Muscle of back (tissue), 13 donors: ENCODE results near the gene RBM47. TPM values are rescaled to one million over a fixed set of nuclear protein-coding genes. Genes with fewer than 3 reads are reported as not detected.
"Not testable (repeated sequence)": the region's sequence is repeated elsewhere in the genome, so short reads cannot be mapped to it uniquely, and the experiment has no call there.

Source experiments
- DNase-seq, 3 donors: peaks; one replicate each; pipeline versions ENCODE4 v3.0.0 to v3.0.0-alpha.2; 2013
- long read RNA-seq, 9 donors: transcript quantifications; one replicate each; lab custom pipeline, GENCODE V29; 2026
- polyA plus RNA-seq, 10 donors: library from polyadenylated mRNA; unstranded; fragments of 120-200 nt; gene quantifications; one replicate each; pipeline ENCODE4 v1.2.1, GENCODE V29; 2013; ENCODE audit not compliant: insufficient read length in 10 of 10

RBM47 gene
- 1 to 10 TPM; 1.0 to 3.0 (median 1.5) TPM for polyA plus RNA-seq
- long read RNA-seq, donor 1, result 0 reads
- long read RNA-seq, donor 2, partial matches to known transcripts, result 0 of 1 reads
- long read RNA-seq, donor 2, other reads (novel, unspliced or antisense), result 0 of 1 reads
- long read RNA-seq, donor 3, result 0 reads
- long read RNA-seq, donor 4, result 0 reads
- long read RNA-seq, donor 5, result 0 reads
- long read RNA-seq, donor 6, result 0 reads
- long read RNA-seq, donor 7, result 0 reads
- long read RNA-seq, donor 8, result 0 reads
- long read RNA-seq, donor 9, result 0 reads

DNA sequence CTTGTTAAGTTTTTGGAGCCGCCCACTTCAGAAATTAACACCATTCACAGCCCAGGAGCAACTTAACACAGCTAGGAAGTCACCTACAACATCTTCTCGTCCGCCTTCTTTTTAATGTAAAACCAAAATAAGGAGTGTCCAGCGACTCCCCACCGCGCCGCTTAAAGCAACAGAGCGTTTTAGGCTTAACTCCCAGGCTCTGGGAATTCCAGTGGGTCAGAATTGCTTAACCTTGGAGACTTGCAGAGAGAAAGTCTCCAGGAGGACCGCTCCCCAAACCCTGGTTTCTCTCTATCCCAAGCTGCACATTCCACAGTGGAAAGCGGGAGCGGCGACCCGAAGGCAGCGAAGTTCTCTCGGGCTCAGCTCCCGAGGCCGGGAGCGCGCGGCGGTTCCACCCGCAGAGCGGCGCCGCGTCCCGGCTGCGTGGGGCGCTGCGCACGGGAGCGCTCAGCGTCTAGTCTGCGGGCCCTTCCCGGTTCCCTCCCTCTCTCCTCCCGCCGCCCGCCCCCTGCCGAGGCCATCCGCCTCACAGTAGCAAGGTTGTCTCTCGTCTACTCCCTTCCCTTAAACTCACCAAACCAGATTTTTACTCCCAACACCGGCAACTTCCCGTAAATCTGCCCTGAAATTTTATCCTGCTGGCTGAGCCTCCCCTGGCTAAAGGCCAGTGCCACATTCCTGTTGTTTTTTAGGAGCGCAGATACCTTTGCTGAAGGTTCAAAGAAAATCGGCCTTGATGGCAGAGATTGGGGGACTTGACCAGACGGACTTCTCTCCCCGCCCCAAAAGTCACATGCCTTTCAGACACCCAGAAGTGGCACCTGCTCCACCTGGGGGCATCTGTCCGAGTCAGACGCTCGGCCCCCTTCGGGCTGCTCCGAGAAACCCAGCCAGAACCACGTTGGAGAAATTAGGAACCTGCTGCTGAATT is at the start of gene RBM47:
RBM47 (minus strand) TSS at position 464 of the 934 bp plus-strand sequence. CDS start 190,971 bp downstream, outside the sequence.
- DNase-seq, result peak in 2 of 3 donors; percentile 55 to 76

DNA sequence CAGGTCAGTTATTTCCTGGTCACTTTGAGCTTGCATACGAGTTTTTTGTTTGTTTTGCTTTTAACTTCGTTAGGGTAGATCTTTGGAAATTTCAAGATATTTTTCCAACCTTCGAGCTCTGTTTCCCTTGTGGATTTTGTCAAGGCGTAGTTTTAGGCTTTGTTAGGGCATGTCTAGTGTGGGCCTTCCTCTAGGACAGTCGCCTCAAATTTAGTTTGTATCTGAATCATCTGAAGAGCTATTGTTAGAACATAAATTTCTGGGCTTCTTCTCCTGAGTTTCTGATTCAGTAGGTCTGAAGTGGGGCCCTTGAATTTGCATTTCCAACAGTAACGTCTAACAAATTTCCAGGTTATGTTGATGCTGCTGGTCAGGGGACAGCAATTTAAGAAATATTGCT is 48.8 kb upstream of the RBM47 start:
- no peak for DNase-seq

DNA sequence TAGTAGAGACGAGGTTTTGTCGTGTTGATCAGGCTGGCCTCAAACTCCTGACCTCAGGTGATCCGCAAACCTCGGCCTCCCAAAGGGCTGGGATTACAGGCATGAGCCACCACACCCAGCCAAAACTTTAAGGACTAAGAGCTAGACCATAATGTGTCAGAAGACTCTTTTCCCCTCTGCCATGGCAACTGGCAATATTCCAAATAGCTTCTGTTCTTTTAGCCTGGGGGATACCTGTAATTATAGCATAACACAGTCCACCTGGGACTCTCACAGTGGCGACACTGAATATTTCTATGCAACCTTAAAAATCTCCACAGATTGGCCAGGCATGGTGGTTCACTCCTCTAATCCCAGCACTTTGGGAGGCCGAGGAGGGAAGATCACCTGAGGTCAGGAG is 45.5 kb upstream of the RBM47 start:
- DNase-seq, result no peak

DNA sequence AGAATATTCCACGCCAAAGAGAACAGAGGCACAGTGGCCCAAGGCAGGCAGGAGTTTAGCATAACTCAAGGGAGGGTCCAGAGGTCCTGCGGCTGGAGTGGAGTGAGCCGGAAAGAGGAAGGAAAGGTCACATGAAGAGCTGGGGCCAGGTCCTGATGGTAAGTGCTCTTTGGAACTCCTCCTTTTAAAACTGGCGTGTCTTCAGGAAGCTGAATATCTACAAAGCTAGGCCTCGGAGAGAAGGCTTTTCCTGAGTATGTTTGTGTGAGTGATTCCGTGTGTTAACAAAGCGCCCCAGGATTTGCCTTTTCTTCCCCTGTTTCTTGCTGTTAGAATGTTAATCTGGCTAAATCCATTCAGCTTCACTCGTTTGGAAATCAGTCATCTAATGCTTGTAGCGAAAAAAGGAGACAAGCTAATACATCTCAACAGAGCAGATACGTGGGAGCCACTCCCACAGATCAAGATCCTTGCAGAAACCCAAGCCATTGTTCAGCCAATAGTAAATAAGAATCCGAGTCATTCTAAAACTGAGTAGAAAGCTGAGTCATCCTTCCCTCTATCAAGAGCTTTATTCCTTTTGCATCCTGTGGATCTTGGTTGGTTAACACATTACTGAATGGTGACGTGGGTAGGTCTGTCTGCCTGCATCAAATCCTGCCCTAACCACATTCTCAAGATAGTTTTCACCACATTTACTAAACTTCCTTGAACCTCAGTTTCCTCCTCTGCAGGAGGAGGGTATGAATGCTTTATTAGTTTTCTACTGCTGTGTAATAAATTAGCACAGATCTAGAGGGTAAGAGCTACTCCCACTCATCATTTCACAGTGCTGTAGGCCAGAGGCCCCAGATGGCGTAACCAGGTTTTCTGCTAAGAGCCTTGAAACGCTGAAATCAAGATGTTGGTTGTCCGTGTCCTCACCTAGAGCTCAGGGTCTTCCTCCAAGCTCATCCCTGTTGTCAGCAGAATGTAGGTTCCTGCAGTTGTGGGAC is 43.2 kb upstream of the RBM47 start:
- peak in 2 of 3 donors; percentile 32 to 94 for DNase-seq

DNA sequence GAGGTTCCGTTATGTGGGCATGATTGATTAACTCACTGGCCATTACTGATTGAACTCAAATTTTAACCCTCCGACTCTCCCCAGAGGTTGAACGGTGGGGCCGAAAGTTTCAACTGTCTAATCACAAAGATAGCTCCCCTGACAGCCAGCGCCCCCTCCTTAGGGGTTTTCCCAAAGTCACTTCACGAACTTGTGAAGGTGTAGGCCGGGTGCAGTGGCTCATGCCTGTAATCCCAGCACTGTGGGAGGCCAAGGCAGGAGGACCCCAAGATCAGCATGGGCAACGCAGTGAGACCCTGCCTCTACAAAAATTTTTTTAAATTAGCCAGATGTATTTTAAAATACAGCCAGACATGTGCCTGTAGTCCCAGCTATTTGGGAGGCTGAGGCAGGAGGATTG is 39.8 kb upstream of the RBM47 start:
- no peak for DNase-seq

DNA sequence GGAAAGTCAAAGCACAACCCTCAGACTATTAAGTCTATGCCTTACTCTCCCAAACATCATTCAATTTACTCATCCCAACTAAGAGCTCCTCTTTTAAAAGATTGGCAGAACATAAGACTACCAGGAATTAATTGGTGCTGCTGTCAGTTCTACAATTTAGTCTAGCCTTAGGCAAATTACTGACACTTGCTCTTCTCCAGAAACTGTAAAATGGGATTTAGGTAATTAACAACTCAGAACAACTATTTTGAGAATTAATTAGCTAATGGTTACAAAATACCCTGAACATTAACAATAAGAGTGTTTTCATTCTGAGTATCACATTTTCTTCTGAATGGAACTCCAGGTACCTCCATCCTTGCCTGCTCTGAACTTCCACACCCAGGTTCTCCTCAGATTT is 36.2 kb upstream of the RBM47 start:
- no peak for DNase-seq

DNA sequence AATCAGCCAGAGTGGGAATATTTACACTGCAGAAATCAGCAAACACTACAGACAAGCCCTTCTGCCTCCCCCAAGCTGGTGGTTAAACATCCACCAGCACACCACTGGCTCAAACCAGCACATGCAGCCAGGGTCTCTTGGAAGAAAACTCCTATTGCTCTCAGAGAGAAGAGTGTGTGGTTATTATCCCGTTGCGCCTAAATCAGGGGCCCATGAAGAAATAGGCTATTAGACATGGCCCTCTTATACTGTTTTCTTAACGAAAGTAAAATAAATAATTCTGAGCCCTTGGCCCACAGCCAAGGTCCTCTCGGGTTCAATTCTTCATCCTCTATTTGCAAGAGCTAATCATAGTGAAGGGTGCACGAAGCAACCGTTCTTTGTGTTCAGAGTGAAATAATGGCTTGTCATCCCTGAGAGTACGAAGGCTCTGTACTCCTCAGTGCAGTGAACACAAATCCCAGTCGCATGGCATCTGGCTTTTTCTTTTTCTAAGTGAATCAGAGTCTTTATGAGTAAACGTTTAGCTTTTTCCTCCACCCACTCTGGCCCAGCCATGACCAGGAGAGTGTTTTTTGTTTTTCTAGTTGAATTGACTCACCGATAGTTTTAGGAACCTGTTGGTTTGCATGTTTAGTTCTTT is 33.4 kb upstream of the RBM47 start:
- DNase-seq, result peak in 1 of 3 donors; percentile 24

DNA sequence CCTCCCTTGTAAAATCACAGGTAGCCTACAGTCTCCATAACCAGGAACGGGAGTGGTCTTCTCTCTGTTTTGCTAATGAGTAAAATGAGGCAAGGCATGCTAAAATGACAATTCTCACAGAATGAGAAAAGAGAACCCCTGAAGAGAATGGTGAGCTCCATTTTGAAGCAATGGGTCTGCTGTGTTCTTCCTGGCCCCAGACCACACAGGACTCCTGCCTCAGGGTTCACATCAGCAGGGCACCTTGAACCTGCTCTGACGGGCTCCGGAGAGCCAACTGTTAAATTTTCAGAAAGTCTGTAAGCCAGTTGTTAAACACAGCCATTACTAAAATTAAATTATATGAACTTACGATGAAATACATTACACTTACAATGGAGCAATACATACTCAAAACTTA is 32.1 kb upstream of the RBM47 start:
- DNase-seq, result no peak

DNA sequence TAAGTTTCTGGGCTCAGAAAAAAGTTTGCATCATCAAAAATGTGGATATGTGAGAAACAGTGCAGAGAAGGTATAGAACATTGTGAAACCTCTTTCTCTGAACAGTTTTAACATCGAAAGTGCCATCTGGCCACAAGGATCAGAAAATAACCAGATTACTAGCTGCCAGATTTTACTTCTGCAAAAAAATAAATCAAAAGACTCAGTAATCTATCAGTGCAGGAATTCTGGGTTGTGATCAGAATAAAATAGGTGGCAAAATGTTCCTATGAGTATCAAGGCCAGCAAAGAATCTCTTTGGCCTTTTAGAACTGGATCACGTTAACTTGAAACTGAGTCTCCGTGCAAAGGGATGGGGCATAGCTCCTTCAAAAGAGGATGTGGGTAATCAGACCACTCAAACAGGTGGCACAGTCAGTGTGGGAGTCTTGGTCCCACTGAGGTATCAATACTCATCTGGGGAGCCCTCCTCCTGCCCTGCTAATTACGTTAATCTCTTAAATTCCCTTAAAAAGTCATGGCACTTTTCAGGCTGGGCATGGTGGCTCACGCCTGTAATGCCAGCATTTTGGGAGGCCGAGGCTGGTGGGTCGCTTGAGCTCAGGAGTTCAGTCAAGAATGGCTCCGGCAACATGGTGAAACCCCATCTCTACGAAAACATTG is 26.7 kb upstream of the RBM47 start:
- no peak for DNase-seq

DNA sequence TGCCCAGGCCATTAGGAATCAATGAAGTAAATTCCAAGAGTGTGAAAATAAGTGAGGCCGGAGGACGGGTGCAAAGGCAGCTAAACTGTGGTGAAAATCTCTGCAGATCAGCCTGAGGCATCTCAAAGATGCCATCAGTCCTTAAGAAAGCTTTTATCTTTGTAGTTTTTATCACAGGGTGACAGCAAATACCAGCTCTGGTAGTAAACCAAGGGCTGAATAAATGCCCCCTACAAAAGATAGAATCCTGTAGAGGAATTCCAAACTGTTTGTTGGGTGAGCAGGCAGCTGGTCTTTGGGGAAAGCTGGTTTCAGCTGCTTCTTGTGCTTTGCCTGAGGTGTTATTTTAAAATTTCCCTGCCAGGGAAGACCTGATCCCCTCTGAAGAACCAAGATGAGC is 21.6 kb upstream of the RBM47 start:
- no peak for DNase-seq

DNA sequence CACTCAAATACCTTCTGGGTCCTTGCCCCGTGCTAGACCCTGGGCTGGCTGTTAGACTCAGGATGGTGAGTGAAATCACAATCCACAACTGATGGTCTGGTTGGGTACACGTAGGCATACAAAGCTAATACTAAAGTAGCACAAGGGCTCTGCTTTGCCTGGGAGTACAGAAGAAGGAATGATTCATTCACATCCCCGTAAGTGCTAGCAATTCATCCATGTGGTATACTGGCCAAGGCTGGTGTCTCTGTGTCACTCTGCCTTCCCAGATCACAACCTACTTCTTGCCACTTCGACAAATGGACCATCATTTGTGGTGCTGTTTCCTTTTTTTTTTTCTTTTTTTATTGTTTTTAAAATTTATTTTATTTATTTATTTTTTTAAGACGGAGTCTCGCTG is 19.7 kb upstream of the RBM47 start:
- DNase-seq, result no peak

DNA sequence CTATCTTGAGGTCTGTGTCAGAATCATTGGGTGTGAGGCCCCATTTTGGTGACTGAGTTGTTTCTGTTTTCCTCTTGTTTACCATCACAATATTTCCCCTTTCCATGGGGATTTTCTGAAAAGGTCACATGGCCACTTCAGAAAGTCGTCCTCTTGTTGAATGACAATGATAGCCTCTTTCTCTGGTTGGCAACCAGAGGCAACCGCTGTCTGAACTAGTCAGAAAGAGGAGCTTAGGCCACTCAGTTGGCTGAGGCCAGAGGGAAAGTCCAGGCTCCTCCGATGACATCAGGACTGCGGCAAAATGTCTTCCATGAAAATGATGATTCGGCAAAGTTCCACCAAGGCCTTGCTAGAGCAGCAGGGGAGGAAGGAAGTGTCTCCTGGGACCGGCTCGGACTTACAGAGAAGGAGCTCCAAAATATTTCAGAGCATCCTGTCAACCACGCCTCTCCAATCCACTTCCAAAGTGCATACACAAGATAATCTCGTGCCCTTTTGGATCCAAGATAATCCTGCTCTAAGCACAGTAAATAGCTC is 19.1 kb upstream of the RBM47 start:
- DNase-seq, result no peak

DNA sequence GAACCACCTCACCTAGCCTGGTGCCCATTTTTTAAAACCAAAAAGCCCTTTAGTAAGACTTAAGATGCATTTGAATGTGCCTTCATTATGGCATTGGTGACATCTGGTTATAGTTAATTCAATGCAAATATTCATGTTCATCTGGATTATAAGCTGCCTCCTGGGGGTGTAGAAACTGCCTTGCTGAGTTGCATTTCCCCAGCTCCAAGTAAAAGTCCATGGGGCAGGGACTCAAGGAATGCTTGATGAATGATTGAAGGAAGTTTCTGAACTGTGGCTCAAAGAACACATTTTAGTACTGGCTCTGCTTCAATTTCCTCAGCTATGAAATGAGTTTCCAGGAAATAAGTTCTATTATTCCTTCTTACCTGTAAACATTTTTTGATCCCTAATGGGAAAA is 18.5 kb upstream of the RBM47 start:
- no peak for DNase-seq

DNA sequence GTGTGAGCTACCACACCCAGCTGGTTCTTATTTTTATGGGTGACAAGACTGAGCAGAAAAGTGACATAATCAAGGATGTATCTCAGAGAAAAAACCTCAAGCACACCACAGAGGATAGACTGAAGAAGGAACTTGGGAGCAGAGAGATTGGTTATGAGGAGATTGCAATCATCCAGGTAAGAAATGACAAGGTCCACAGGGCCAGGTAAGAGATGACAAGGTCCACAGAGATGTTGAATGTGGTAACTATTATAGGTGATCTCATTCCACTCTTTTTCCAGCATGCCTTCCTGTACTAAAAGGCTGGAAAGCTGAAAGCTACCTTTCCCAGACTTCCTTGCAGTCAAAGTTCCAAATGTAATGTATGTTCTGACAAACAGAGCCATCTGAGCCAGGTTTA is 15.9 kb upstream of the RBM47 start:
- DNase-seq, result no peak

DNA sequence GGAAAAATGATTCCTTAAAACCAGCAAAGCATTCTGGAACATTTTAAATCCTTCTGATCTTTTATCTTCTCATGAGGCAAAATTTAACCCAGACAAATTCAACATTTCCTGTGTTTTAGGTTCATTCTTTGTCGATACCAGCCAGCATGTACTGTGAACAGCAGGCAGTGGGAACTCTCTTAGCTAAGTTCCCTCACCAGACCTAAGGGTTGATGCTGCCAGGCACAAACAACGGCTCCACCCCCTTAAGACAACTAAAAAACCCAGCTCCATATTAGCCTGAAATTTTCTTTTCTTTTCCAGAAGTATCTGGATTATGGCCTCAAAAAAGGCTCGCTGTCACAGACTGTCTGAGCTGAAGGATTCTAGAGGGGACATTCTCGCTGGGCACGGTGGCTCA is 2.4 kb upstream of the RBM47 start:
- DNase-seq, result no peak

DNA sequence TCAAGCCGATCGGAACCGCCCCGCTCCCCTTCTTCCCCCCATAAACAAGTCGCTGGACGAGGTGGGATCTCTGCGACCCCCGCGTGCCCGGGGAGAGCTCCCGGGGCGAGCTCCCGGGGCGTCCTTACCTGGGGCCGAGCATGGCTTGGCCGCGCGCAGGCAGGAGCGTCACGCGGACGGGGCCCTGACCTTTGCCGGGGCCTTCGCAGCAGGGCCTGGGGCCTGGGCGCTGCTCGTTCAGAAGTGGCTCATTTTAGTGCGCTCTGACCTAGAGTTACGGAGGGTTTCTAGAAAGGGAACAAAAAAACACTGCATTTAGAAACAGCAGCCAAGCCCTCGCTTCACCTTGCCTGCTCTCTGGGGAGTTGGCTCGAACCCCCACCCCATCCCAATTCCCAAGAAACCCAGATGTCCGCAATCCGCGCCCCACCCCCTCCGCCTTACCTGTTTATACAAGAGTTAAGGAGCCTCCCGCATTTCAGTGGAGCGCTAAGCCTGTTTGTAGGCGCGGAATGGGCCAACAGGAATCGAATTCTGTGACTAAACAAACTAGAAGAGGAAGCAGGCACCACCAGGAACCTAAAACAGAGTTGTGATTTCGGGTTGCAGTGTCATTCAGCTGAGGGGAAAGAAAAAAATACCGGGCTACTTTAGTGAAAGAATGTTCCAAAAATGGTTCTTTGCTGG is 814 bp upstream of the RBM47 start:
- peak in 2 of 3 donors; percentile 20 to 47 for DNase-seq

DNA sequence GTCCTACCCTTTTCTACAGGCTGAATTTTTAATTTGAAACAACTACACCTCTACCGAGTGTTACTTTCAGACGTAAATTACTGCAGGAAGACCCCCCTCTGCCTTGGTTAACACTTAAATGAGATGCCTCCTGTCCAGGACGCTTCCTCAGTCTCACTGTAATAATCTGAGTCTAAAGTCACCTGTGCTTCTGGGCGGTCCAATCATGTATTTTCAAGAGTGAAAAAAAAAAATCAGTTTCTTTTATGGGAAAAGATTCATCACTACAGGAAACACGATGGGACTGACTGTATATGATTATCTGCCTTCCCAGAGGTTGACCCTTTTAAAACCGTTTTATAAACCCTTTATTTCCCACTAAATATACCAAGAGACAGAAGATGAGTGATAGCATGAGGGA is 776 bp downstream of the RBM47 start:
- DNase-seq, result no peak

DNA sequence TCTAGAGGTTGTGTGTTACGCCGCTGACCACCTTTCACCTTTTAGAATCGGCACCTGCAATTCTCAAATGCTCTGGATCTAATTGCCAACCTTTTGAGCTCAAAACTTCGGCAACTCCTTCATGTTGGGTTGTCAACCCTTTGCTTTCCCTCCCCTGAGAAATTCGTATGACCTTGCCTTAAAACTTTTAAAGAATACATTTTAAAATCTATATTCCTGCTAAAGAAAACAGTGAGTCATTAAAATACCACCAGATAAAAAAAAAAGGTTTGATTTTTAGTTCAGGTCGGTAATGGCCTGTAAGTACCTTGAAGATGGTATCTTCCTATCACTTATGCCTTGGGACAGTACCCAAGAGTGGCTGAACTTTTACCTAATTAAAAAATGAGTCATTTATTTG is 1.3 kb downstream of the RBM47 start:
- not testable (repeated sequence) for DNase-seq

DNA sequence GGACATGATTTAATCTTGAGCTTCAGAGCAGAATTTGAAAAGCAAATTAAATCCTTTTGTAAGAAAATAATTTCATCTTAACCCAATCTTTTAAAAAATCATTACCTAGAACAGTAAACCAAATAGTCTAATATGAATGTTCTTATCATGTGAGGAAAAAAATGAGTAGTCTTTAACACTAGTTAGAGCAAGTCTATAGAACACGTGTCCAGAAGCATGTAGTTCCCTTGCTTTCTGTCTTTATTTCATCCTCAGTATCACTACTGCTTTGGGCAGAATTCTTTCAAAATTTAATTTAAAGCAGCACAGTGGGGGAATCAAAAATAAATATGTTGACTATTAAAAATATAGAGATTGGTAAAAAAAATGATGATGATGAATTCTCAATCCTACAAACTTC is 2.1 kb downstream of the RBM47 start:
- DNase-seq, result no peak
